GM10266 (cell line): ENCODE measurements around the gene DRC3.

Experiments
- DNase-seq: peaks from one replicate; pipeline ENCODE4 v3.0.0; 2012; ENCODE audit errors: extremely low spot score
- CTCF ChIP-seq: IDR thresholded peaks from 2 replicates; pipeline ENCODE4 v1.5.1; 2012; ENCODE audit warnings: mild to moderate bottlenecking, low read depth; ENCODE audit not compliant: control insufficient read depth, insufficient read depth; ENCODE audit errors: missing control alignments

The DRC3 gene

GRCh38 chr17:18002171-18002570 is 29.5 kb downstream of the DRC3 start:
- DNase-seq: no peak
- no peak for TF ChIP-seq CTCF

GRCh38 chr17:18004345-18004744 is 31.7 kb downstream of the DRC3 start:
- DNase-seq: no peak
- TF ChIP-seq CTCF: no peak

GRCh38 chr17:18004884-18005305 is 32.2 kb downstream of the DRC3 start:
- DNase-seq: no peak
- no peak for TF ChIP-seq CTCF

- TF ChIP-seq CTCF: no peak
- no peak for DNase-seq
Measured at GRCh38 chr17:18005496-18005895, 32.8 kb downstream of the DRC3 start.

- no peak for DNase-seq
- no peak for TF ChIP-seq CTCF
Measured at GRCh38 chr17:18006495-18007239, 34.0 kb downstream of the DRC3 start.

GRCh38 chr17:18008496-18009268 is 36.0 kb downstream of the DRC3 start:
- no peak for TF ChIP-seq CTCF
- DNase-seq: no peak
